Ovary (tissue), 9 donors: ENCODE results near the gene JMJD7. TPM values are rescaled to one million over a fixed set of nuclear protein-coding genes. Genes with fewer than 3 reads are reported as not detected.

Source experiments
- DNase-seq, 5 donors: peaks; one replicate each; pipeline ENCODE4 v3.0.0-alpha.2; 2019 to 2020
- H3K27ac ChIP-seq, 2 donors: fragments of 200-600 bp; one replicate each; pipeline versions ENCODE4 v1.5.1 to v1.8.0; 2019 to 2022
- H3K27me3 ChIP-seq: fragments of 200-600 bp; one replicate; pipeline ENCODE4 v1.8.0; 2022
- H3K36me3 ChIP-seq: fragments of 200-600 bp; sonication (generic); one replicate; pipeline ENCODE4 v1.5.1; 2019
- H3K4me1 ChIP-seq: one replicate; pipeline ENCODE4 v1.8.1; 2013; ENCODE audit warnings: mild to moderate bottlenecking, moderate library complexity; ENCODE audit not compliant: insufficient read depth
- H3K4me3 ChIP-seq: fragments of 200-600 bp; sonication (generic); one replicate; pipeline ENCODE4 v1.5.1; 2017
- H3K9me3 ChIP-seq, 2 donors: fragments of 200-600 bp in 1 of 2; sonication (generic) in 1 of 2; one replicate each; pipeline versions ENCODE4 v1.5.1 to v1.8.1; 2013 to 2019; ENCODE audit warnings: mild to moderate bottlenecking in 1 of 2, moderate library complexity in 1 of 2
- CTCF ChIP-seq, 3 donors: fragments of 450-650 bp in 2 of 3; fragments of 200-600 bp in 1 of 3; IDR thresholded peaks; one replicate each; pipeline versions ENCODE4 v1.5.1 to v1.8.0; 2016 to 2022; ENCODE audit warnings: antibody characterized with exemption in 3 of 3, mild to moderate bottlenecking in 1 of 3
- EP300 ChIP-seq: sonication (generic); formaldehyde crosslinking; IDR thresholded peaks from one replicate; pipeline ENCODE4 v1.6.1; 2017; ENCODE audit warnings: antibody characterized with exemption
- POLR2A ChIP-seq: fragments of 450-650 bp; IDR thresholded peaks from one replicate; pipeline ENCODE4 v1.6.1; 2017; ENCODE audit warnings: antibody characterized with exemption, mild to moderate bottlenecking, moderate library complexity
- WGBS, 3 donors: extraction: QIAGEN DNeasy Blood & Tissue Kit in 1 of 3; methylation state at CpG; one replicate each; pipeline versions ENCODE4 v1.1.5 to v1.1.7; 2013 to 2017; 5-methylcytosine and 5-hydroxymethylcytosine counted together
- intact Hi-C, 4 donors: fragments of 100-400 bp; cut with DNase I; formaldehyde crosslinking; loops; one replicate each; pipeline versions ENCODE4 v1.11.0 to v1.15.1; 2022 to 2023
- polyA plus RNA-seq, 2 donors: library from polyadenylated mRNA; stranded (reverse); fragments of 200-250 nt in 1 of 2; fragments of 350-450 nt in 1 of 2; fragmentation: Illumina TruSeq in 1 of 2; extraction: RNeasy Lipid Tissue Mini Kit (QIAGEN cat#74804) in 1 of 2; gene quantifications; one replicate each; pipeline ENCODE4 v1.2.3, GENCODE V29; 2013 to 2014
- total RNA-seq, 7 donors: library from RNA; depleted of rRNA in 2 of 7; stranded (reverse); fragments of >200 nt in 2 of 7; fragmentation: NEBNext Ultra II Directional in 3 of 7; extraction: Animal tissue kit (Norgen Biotek cat#: 25700) in 3 of 7; gene quantifications; one replicate each; pipeline versions ENCODE4 v1.1.0 to v1.2.4, GENCODE V29; 2016 to 2023
- donor health status: DM: no; HTN: no; CAD: no; lungs with moderate emphysema.
- donor health status: DM: no; HTN: no; CAD: no.
- donor health status: Bipolar disorder and iron deficiency.
- donor health status: DM: yes; HTN: yes; CAD: no.
- donor health status: DM: no; HTN: no; CAD: no.
- donor health status: DM: yes; HTN: yes; CAD: no.

The JMJD7 gene
- total and polyA plus RNA-seq, 9 donors, result 3.0 to 21.4 (median 14.9) TPM

- TF ChIP-seq CTCF (IDR thresholded peaks at IDR 0.05) (peak; percentile 70 to 90 (median 89)), EP300 (no peak)
- intact Hi-C loops, result loop anchor here (2.0 to 10.0 kb wide), 6 partner anchors 39 to 257 kb away; partner anchors contain the start of genes TYRO3 (in 3 of the 4) and MAPKBP1 (in 1 of the 4)
- no peaks in the 10 kb centered on the region for H3K4me1 ChIP-seq
These were observed 16.3 kb upstream of the JMJD7 start for GRCh38 chr15:41811432-41812195.

GRCh38 chr15:41812820-41813375 lies 15.0 kb upstream of the JMJD7 start:
- intact Hi-C loops, result loop anchor here in 3 of 4 donors (5.0 to 10.0 kb wide), 4 partner anchors 41 to 258 kb away; partner anchors contain the start of genes TYRO3 (in 3 of the 3) and MAPKBP1 (in 1 of the 3)
- DNase-seq, result no peak
- no peaks in the 10 kb centered on the region for H3K36me3 ChIP-seq

More at GRCh38 chr15:41811432-41812195, 16.3 kb upstream of the JMJD7 start:
- no peaks in the 10 kb centered on the region for H3K9me3 ChIP-seq
- H3K27me3 ChIP-seq, result no peaks in the 10 kb centered on the region
- 47 to 52% (median 47%) methylated on average over 18 of the region's 18 CpGs for WGBS, 3 donors
- no peaks in the 10 kb centered on the region for H3K36me3 ChIP-seq
- H3K4me3 ChIP-seq, result no peak overlapping the region
- peak; percentile 75 to 92 (median 89) for DNase-seq
- H3K27ac ChIP-seq, result no peak overlapping the region

GRCh38 chr15:41813426-41813825 lies 14.5 kb upstream of the JMJD7 start:
- no peak for DNase-seq
- Histone ChIP-seq H3K36me3 (no peaks in the 10 kb centered on the region), H3K4me3 (no peak overlapping the region), H3K4me1 (no peaks in the 10 kb centered on the region), H3K27ac (no peak overlapping the region), H3K27me3 (no peaks in the 10 kb centered on the region), H3K9me3 (no peaks in the 10 kb centered on the region)
- 90 to 92% (median 90%) methylated on average over 8 of the region's 8 CpGs for WGBS, 3 donors
- intact Hi-C loops, result loop anchor here in 3 of 4 donors (5.0 to 10.0 kb wide), 4 partner anchors 41 to 259 kb away; partner anchors contain the start of genes TYRO3 (in 3 of the 3) and MAPKBP1 (in 1 of the 3)
- TF ChIP-seq CTCF (IDR thresholded peaks at IDR 0.05) (no peak), EP300 (no peak), POLR2A (no peak)

More at GRCh38 chr15:41812820-41813375, 15.0 kb upstream of the JMJD7 start:
- Histone ChIP-seq H3K4me1 (no peaks in the 10 kb centered on the region), H3K27me3 (no peaks in the 10 kb centered on the region), H3K9me3 (no peaks in the 10 kb centered on the region), H3K27ac (no peak overlapping the region), H3K4me3 (no peak overlapping the region)
- 85 to 90% (median 87%) methylated on average over 11 of the region's 11 CpGs for WGBS, 3 donors
- TF ChIP-seq POLR2A (no peak), EP300 (no peak), CTCF (IDR thresholded peaks at IDR 0.05) (no peak)

GRCh38 chr15:41814534-41814933 lies 13.4 kb upstream of the JMJD7 start:
- Histone ChIP-seq H3K27me3 (no peaks in the 10 kb centered on the region), H3K27ac (no peak overlapping the region), H3K4me1 (no peaks in the 10 kb centered on the region), H3K36me3 (no peaks in the 10 kb centered on the region), H3K9me3 (no peaks in the 10 kb centered on the region), H3K4me3 (no peak overlapping the region)
- WGBS, 3 donors, result 62 to 75% (median 64%) methylated on average over 5 of the region's 5 CpGs
- intact Hi-C loops, result loop anchor here in 3 of 4 donors (5.0 to 10.0 kb wide), 4 partner anchors 42 to 260 kb away; partner anchors contain the start of genes TYRO3 (in 3 of the 3) and MAPKBP1 (in 1 of the 3)
- no peak for DNase-seq
- TF ChIP-seq EP300, result no peak
- no peak for TF ChIP-seq CTCF (IDR thresholded peaks at IDR 0.05)
- TF ChIP-seq POLR2A, result no peak
